Mesenchymal stem cell (in vitro differentiated cells and primary cell): Measurements from ENCODE around the gene ANO6.
A peak's percentile ranks its signal among the peaks of the same experiment; 100 is the strongest.

ENCODE experiments used
- DNase-seq: peaks from one replicate; pipeline ENCODE4 v3.0.0-alpha.2; 2013
- H2AFZ ChIP-seq: one replicate; pipeline ENCODE4 v1.6.1; 2013; ENCODE audit warnings: low read depth, mild to moderate bottlenecking, control low read depth, inconsistent platforms, low read length, moderate library complexity
- H2AK5ac ChIP-seq: 2 replicates; pipeline ENCODE4 v1.6.1; 2013; ENCODE audit warnings: low read length, moderate library complexity, mild to moderate bottlenecking, inconsistent platforms; ENCODE audit not compliant: severe bottlenecking
- H2BK120ac ChIP-seq: one replicate; pipeline ENCODE4 v1.6.1; 2013; ENCODE audit warnings: low read depth, mild to moderate bottlenecking, inconsistent platforms, low read length, moderate library complexity
- H2BK12ac ChIP-seq, 2 experiments: one replicate each; pipeline ENCODE4 v1.6.1; 2013; ENCODE audit warnings: inconsistent platforms in 2 of 2, low read length in 2 of 2, mild to moderate bottlenecking in 2 of 2, moderate library complexity in 2 of 2, control low read depth in 1 of 2
- H2BK15ac ChIP-seq: one replicate; pipeline ENCODE4 v1.6.1; 2013; ENCODE audit warnings: mild to moderate bottlenecking, low read depth, inconsistent platforms; ENCODE audit not compliant: poor library complexity, severe bottlenecking
- H2BK5ac ChIP-seq: 2 replicates; pipeline ENCODE4 v1.6.1; 2013; ENCODE audit warnings: low read depth, mild to moderate bottlenecking, low read length, control low read depth, inconsistent platforms; ENCODE audit not compliant: poor library complexity, severe bottlenecking
- H3K14ac ChIP-seq, 2 experiments: one replicate each; pipeline ENCODE4 v1.6.1; 2013; ENCODE audit warnings: inconsistent platforms in 2 of 2, low read length in 2 of 2, control low read depth in 1 of 2, mild to moderate bottlenecking in 1 of 2, moderate library complexity in 1 of 2
- H3K18ac ChIP-seq, 2 experiments: one replicate each; pipeline ENCODE4 v1.6.1; 2013; ENCODE audit warnings: inconsistent platforms in 2 of 2, low read length in 2 of 2, control low read depth in 1 of 2, low read depth in 1 of 2, mild to moderate bottlenecking in 1 of 2
- H3K23ac ChIP-seq, 2 experiments: one replicate each; pipeline ENCODE4 v1.6.1; 2013; ENCODE audit warnings: inconsistent platforms in 2 of 2, low read length in 2 of 2, mild to moderate bottlenecking in 2 of 2, moderate library complexity in 2 of 2, control low read depth in 1 of 2
- H3K27ac ChIP-seq: 2 replicates; pipeline ENCODE4 v1.5.1; 2013; ENCODE audit warnings: mild to moderate bottlenecking, moderate library complexity, low read length, control low read depth, inconsistent platforms; ENCODE audit not compliant: poor library complexity, severe bottlenecking
- H3K27me3 ChIP-seq, 2 experiments: 2 replicates each; pipeline versions ENCODE4 v1.6.1 to v1.7.0; 2013; ENCODE audit warnings: low read length in 2 of 2, mild to moderate bottlenecking in 2 of 2, moderate library complexity in 2 of 2, control low read depth in 1 of 2, inconsistent platforms in 1 of 2; ENCODE audit not compliant: control insufficient read depth in 1 of 2, insufficient read depth in 1 of 2
- H3K36me3 ChIP-seq, 2 experiments: 2 replicates each; pipeline versions ENCODE4 v1.6.1 to v1.7.0; 2013; ENCODE audit warnings: low read length in 2 of 2, control low read depth in 1 of 2, inconsistent platforms in 1 of 2, low read depth in 1 of 2, mild to moderate bottlenecking in 1 of 2; ENCODE audit not compliant: insufficient read depth in 2 of 2, control insufficient read depth in 1 of 2
- H3K4ac ChIP-seq, 2 experiments: one replicate each; pipeline ENCODE4 v1.6.1; 2013; ENCODE audit warnings: inconsistent platforms in 2 of 2, low read length in 2 of 2, mild to moderate bottlenecking in 2 of 2, moderate library complexity in 2 of 2, control low read depth in 1 of 2, low read depth in 1 of 2
- H3K4me1 ChIP-seq: 2 replicates; pipeline ENCODE4 v1.6.1; 2013; ENCODE audit warnings: low read depth, low read length, control low read depth; ENCODE audit not compliant: control insufficient read depth, insufficient read depth
- H3K4me2 ChIP-seq: 2 replicates; pipeline ENCODE4 v1.6.1; 2013; ENCODE audit warnings: low read length, mild to moderate bottlenecking, inconsistent platforms; ENCODE audit not compliant: poor library complexity, severe bottlenecking
- H3K4me3 ChIP-seq, 2 experiments: 2 replicates each; pipeline versions ENCODE4 v1.5.1 to v1.7.0; 2013; ENCODE audit warnings: low read length in 2 of 2, mild to moderate bottlenecking in 2 of 2, control low read depth in 1 of 2, low read depth in 1 of 2; ENCODE audit not compliant: insufficient read depth in 1 of 2
- H3K79me1 ChIP-seq: replicated peaks from 2 replicates; pipeline ENCODE4 v1.6.1; 2013; ENCODE audit warnings: mild to moderate bottlenecking, control low read depth, low read length, inconsistent platforms; ENCODE audit not compliant: poor library complexity, severe bottlenecking
- H3K9ac ChIP-seq: 2 replicates; pipeline ENCODE4 v1.7.0; 2013; ENCODE audit warnings: mild to moderate bottlenecking, low read length, moderate library complexity
- H3K9me3 ChIP-seq: 2 replicates; pipeline ENCODE4 v1.7.0; 2013; ENCODE audit warnings: mild to moderate bottlenecking, low read length; ENCODE audit not compliant: control insufficient read depth
- H4K8ac ChIP-seq: one replicate; pipeline ENCODE4 v1.6.1; 2013; ENCODE audit warnings: inconsistent platforms, mild to moderate bottlenecking, low read length, moderate library complexity
- H4K91ac ChIP-seq: one replicate; pipeline ENCODE4 v1.6.1; 2013; ENCODE audit warnings: mild to moderate bottlenecking, low read length, inconsistent platforms
- WGBS: methylation state at CpG from one replicate; pipeline ENCODE4 v1.1.7; 2013; ENCODE audit warnings: mixed read lengths; 5-methylcytosine and 5-hydroxymethylcytosine counted together

Gene ANO6

GRCh38 chr12:45334396-45334795 lies 118.5 kb downstream of the ANO6 start:
- H3K79me1 ChIP-seq: peaks cover 7% of the 10 kb centered on the region

DNA sequence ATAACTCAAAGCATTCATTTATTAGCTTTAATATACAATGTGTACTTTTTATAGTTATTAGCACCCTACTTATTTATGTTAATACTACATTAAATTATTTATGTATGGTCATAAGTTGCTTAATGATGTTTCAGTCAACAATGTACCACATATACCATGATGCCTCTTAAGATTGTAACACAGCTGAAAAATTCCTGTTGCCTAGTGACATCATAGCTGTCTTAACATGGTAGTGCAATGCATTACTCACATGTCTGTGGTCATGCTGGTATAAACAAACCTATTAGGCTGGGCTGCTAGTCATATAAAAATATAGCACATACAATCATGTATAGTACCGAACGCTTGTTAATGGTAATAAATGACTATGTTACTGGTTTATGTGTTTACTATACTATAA lies 120.4 kb downstream of the ANO6 start:
- H3K36me3 ChIP-seq: peaks cover 0 to 22% of the 10 kb centered on the region in 2 experiments

More at GRCh38 chr12:45334396-45334795, 118.5 kb downstream of the ANO6 start:
- WGBS: no CpG with 5 or more reads among the region's 1 CpG
- no peak overlapping the region for H3K18ac ChIP-seq
- no peak overlapping the region for H2BK12ac ChIP-seq
- H3K4me3 ChIP-seq: no peak overlapping the region
- no peak overlapping the region for H4K91ac ChIP-seq
- H3K36me3 ChIP-seq: peaks cover 0 to 22% of the 10 kb centered on the region in 2 experiments
- H3K27me3 ChIP-seq: no peaks in the 10 kb centered on the region
- no peak overlapping the region for H3K27ac ChIP-seq
- H3K4ac ChIP-seq: no peak overlapping the region
- no peak overlapping the region for H3K14ac ChIP-seq
- H4K8ac ChIP-seq: no peak overlapping the region
- no peak overlapping the region for H2BK5ac ChIP-seq
- H3K4me1 ChIP-seq: peaks cover 1% of the 10 kb centered on the region
- no peak for DNase-seq
- no peak overlapping the region for H3K4me2 ChIP-seq
- no peak overlapping the region for H3K23ac ChIP-seq
- H2BK15ac ChIP-seq: no peak overlapping the region
- no peak overlapping the region for H2AFZ ChIP-seq
- no peaks in the 10 kb centered on the region for H3K9me3 ChIP-seq
- no peak overlapping the region for H2BK120ac ChIP-seq
- no peak overlapping the region for H3K9ac ChIP-seq
- no peak overlapping the region for H2AK5ac ChIP-seq

GRCh38 chr12:45336762-45337596 lies 121.1 kb downstream of the ANO6 start:
- H3K23ac ChIP-seq: no peak overlapping the region
- H2BK15ac ChIP-seq: no peak overlapping the region
- H3K4me3 ChIP-seq: no peak overlapping the region
- H2BK12ac ChIP-seq: no peak overlapping the region
- no peaks in the 10 kb centered on the region for H3K9me3 ChIP-seq
- 83% methylated on average over 3 of the region's 3 CpGs for WGBS
- H3K14ac ChIP-seq: no peak overlapping the region
- H3K4ac ChIP-seq: no peak overlapping the region
- H3K9ac ChIP-seq: peak overlapping the region; percentile 59
- H3K4me2 ChIP-seq: no peak overlapping the region
- no peak overlapping the region for H2AFZ ChIP-seq
- H4K8ac ChIP-seq: no peak overlapping the region
- no peak overlapping the region for H2BK120ac ChIP-seq
- no peaks in the 10 kb centered on the region for H3K27me3 ChIP-seq
- peak overlapping the region; percentile 52 for H3K27ac ChIP-seq
- no peak overlapping the region for H2AK5ac ChIP-seq
- DNase-seq: peak; percentile 92
- H2BK5ac ChIP-seq: no peak overlapping the region
- peak overlapping the region in 1 of 2 experiments; percentile 84 for H3K18ac ChIP-seq
- H3K36me3 ChIP-seq: peaks cover 0 to 16% of the 10 kb centered on the region in 2 experiments
- H3K4me1 ChIP-seq: peaks cover 1% of the 10 kb centered on the region
- H3K79me1 ChIP-seq: peaks cover 9% of the 10 kb centered on the region
- no peak overlapping the region for H4K91ac ChIP-seq

More for the DNA sequence above, 120.4 kb downstream of the ANO6 start:
- Histone ChIP-seq H3K18ac (no peak overlapping the region), H3K23ac (no peak overlapping the region), H4K8ac (no peak overlapping the region), H3K9me3 (no peaks in the 10 kb centered on the region), H3K4me2 (no peak overlapping the region), H3K4me1 (peaks cover 1% of the 10 kb centered on the region), H2BK12ac (no peak overlapping the region), H3K4me3 (no peak overlapping the region), H2BK15ac (no peak overlapping the region), H3K14ac (no peak overlapping the region), H2BK5ac (no peak overlapping the region), H3K27ac (no peak overlapping the region), H2AK5ac (no peak overlapping the region), H4K91ac (no peak overlapping the region), H3K4ac (no peak overlapping the region), H3K9ac (peak overlapping the region; percentile 24), H2BK120ac (no peak overlapping the region), H3K79me1 (peaks cover 6% of the 10 kb centered on the region), H3K27me3 (no peaks in the 10 kb centered on the region), H2AFZ (no peak overlapping the region)
- DNase-seq: peak; percentile 97
- no CpG with 5 or more reads among the region's 2 CpGs for WGBS

- H3K4ac ChIP-seq: no peak overlapping the region
- H3K4me2 ChIP-seq: no peak overlapping the region
- no peak overlapping the region for H2BK5ac ChIP-seq
- no peaks in the 10 kb centered on the region for H3K9me3 ChIP-seq
- H3K4me3 ChIP-seq: no peak overlapping the region
- H3K14ac ChIP-seq: no peak overlapping the region
- H3K36me3 ChIP-seq: peaks cover 0 to 8% of the 10 kb centered on the region in 2 experiments
- no peak overlapping the region for H3K9ac ChIP-seq
- H2AFZ ChIP-seq: no peak overlapping the region
- no peak overlapping the region for H3K18ac ChIP-seq
- no peak overlapping the region for H2BK15ac ChIP-seq
- no peak overlapping the region for H2AK5ac ChIP-seq
- H3K23ac ChIP-seq: no peak overlapping the region
- peaks cover 12% of the 10 kb centered on the region for H3K79me1 ChIP-seq
- no peak overlapping the region for H2BK120ac ChIP-seq
- H3K27me3 ChIP-seq: no peaks in the 10 kb centered on the region
- no peak overlapping the region for H4K8ac ChIP-seq
- H4K91ac ChIP-seq: no peak overlapping the region
- no peak for DNase-seq
- H3K4me1 ChIP-seq: peaks cover 1% of the 10 kb centered on the region
- H2BK12ac ChIP-seq: no peak overlapping the region
- no peak overlapping the region for H3K27ac ChIP-seq
Measured at GRCh38 chr12:45337835-45338234, 121.9 kb downstream of the ANO6 start.
